Right ventricle myocardium superior (tissue), 1 donor: ENCODE measurements around the gene COL28A1. TPM values are rescaled to one million over a fixed set of nuclear protein-coding genes. Genes with fewer than 3 reads are reported as not detected.

Experiments
- ATAC-seq: fragments of 200-7000 bp; cut with Tn5 transposase; one replicate; pipeline ENCODE4 v1.9.1; 2020; ENCODE audit warnings: mild to moderate bottlenecking; ENCODE audit not compliant: poor library complexity
- DNase-seq: peaks from one replicate; pipeline ENCODE4 v3.0.0-alpha.2; 2020
- intact Hi-C: fragments of 100-400 bp; cut with DNase I; formaldehyde crosslinking; loops from one replicate; pipeline ENCODE4 v1.11.2; 2022
- long read RNA-seq: library from polyadenylated mRNA; unstranded; transcript quantifications from one replicate; pipeline ENCODE4 v2.0.0, GENCODE V29; 2021
- total RNA-seq: library from RNA; stranded (reverse); fragmentation: NEBNext Ultra II Directional; extraction: Animal tissue kit (Norgen Biotek cat#: 25700); gene quantifications from one replicate; pipeline ENCODE4 v1.2.1, GENCODE V29; 2021
- donor health status: DM: no; HTN: yes; CAD: no; lungs with severe emphysema.

The COL28A1 gene
- 6.7 TPM for total RNA-seq
- long read RNA-seq, partial matches to known transcripts: 1 of 2 reads
- long read RNA-seq, other reads (novel, unspliced or antisense): 1 of 2 reads

DNA sequence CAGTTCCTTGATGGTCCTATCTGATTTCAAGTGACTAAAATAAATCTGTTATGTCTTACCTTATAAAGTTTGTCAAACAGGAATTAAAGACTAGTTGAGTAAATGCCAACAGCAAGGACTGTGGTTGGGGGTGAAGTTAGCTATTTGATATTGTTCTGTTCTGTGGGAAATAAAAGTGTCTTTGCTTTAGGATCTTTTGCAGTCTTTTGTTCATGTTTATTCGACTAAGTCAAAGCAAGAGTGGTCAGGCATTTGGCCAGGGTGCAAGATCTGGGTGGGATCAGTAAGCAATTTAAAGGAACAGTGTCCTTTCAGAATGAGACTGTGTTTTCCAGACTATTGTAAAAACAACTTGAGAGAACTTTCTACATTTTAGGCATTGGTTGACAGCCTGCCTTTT is at the start of gene COL28A1:
Gene COL28A1, minus strand, starts transcription at position 183 of the 400 bp plus-strand sequence. CDS start 2,998 bp downstream, outside the sequence.
- intact Hi-C loops: no loop called here
- DNase-seq: no peak

DNA sequence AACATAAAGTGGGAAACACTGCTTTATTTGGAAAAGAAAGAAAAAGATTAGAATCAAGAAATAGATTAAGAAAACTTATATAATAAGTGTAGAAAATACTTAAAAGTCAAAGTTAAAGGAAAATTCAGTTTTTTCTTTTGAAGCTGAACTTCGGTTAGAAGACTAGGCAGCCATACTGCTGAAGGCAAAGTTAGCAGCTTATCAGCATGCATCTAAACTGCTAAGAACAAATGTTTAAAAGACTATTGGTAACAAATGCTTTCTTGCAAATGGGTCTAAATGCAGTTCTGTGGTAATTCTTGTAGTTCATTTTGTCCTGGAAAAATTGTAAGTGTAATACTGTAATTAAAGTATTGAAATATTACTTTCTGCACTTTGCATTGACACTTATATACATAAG is 49.0 kb upstream of the COL28A1 start:
- no peak for DNase-seq
- no peak for ATAC-seq
- intact Hi-C loops: no loop called here

More for the DNA sequence above, at the start of gene COL28A1:
- peak; percentile 22 for ATAC-seq

DNA sequence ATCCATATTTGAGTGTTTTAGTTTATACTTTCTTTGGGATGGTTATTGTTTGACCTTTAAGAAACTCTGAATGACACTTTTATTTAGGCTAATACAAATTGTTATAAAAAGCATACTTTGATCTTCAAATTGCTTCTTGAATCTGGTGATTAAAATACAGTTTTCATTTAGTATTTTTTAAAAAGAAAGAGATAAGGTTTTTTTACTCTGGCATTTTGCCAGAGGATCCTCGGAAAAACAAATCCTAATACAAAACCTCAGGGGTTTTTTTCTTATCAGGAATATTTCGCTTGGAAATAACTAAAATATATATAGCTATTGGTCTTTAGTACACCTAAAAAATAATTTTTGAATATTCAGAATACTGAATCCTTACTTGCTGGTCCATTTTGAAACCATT is 48.1 kb upstream of the COL28A1 start:
- no peak for ATAC-seq
- DNase-seq: no peak
- intact Hi-C loops: no loop called here

GRCh38 chr7:7582596-7582995 is 46.9 kb upstream of the COL28A1 start:
- intact Hi-C loops: no loop called here
- DNase-seq (no peak), ATAC-seq (no peak)

DNA sequence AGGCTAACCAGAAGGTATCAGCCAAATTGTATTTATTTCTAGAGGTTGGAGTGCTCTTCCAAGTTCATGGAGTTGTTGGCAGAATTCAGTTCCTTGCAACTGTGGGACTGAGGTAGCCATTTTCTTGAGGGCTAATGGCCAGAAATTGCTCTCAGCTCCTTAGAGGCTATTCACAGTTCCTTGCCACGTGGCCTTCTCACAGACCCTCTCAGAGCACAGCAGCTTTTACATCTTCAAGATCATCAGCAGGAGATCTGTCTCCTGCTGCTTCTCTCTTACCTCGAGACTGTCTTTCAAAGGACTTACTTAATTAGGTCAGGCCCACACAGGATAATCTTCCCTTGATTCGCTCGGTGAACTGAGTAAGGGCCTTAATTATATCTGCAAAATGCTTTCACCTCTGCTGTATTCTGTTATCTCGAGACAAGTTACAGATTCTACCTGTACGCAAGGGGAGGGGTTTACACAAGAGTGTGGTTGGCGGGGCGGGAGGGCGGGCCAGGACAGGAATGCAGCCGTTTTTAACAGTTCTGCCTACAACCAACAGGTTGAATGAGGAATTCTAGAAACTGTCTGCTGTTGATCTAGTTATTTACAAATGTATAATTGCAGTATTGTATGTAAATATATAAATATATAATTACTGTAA is 46.0 kb upstream of the COL28A1 start:
- intact Hi-C loops: no loop called here
- DNase-seq (no peak), ATAC-seq (no peak)

DNA sequence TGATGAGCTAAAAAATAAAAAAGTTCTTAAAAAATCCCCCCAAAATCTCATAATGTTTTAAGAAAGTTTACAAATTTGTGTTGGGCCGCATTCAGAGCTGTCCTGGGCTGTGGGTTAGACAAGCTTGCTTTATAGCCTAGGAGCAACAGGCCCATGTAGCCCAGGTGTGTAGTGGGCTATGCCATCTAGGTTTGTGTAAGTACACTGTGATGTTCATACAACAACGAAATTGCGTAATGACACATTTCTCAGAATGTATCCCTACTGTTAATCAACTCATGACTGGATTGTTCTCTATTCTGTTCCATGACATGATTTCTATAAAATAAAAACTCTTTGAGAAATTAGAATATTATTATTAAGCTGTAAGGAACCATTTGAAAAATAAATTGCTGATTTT is 44.0 kb upstream of the COL28A1 start:
- intact Hi-C loops: no loop called here
- ATAC-seq (no peak), DNase-seq (no peak)

GRCh38 chr7:7577888-7578287 is 42.2 kb upstream of the COL28A1 start:
- DNase-seq: no peak
- intact Hi-C loops: no loop called here
- ATAC-seq: no peak

GRCh38 chr7:7576344-7576743 is 40.7 kb upstream of the COL28A1 start:
- intact Hi-C loops: no loop called here
- DNase-seq: no peak
- no peak for ATAC-seq

DNA sequence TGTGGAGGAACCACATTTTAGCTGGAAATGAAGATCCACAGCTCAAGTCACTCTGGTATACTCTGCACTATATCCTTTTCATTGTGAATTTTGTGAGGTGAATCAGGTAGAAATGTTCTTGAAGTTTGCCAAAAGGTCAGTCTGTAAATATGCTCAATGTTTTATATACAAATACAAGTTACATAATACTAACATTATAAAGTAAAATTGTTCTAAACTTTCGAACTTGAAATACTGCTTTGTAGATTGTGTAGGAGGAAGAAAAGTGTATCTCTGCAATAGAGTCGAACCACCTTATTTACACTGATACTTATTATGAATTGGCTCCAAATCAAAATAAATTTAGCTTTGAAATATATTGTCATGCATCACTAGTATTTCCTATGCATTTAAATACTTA is 38.0 kb upstream of the COL28A1 start:
- ATAC-seq: no peak
- intact Hi-C loops: no loop called here
- no peak for DNase-seq

DNA sequence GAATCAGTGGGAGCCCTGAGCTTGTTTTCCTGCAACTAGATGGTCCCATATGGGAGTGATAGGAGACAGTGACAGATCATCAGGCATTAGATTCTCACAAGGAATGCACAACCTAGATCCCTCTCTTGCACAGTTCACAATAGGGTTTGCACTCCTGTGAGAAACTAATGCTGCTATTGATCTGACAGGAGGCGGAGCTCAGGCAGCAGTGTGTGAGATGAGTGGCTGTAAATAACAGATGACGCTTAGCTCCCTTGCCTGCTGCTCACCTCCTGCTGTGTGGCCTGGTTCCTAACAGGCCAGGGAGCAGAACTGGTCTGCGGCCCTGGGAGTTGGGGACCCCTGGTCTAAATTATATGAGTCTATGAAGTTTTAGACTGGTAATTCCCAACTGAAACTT is 34.9 kb upstream of the COL28A1 start:
- ATAC-seq (no peak), DNase-seq (no peak)
- intact Hi-C loops: no loop called here

GRCh38 chr7:7569615-7570014 is 33.9 kb upstream of the COL28A1 start:
- DNase-seq (no peak), ATAC-seq (no peak)
- intact Hi-C loops: no loop called here

DNA sequence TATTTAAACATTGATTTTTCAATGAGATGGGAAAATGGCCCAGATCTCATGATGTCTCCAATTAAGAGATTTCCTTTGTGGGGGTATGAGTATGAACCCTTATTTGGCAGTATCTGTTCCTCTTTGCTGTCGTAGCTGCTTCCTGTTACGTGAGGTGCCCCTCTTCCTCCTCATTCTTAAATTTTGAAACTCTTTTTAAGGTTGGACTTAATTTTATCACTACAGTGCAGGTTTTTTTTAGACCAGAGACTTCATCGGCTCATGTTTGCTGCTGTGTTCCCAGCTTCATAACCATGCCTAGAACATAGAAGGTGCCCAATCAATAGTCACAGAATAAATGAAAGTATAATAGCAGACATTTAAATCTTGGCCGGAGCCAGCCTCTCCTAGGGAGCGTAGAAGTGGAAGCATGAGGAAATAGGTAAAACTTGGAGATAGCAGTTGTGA is 33.4 kb upstream of the COL28A1 start:
- intact Hi-C loops: no loop called here
- no peak for ATAC-seq
- no peak for DNase-seq

DNA sequence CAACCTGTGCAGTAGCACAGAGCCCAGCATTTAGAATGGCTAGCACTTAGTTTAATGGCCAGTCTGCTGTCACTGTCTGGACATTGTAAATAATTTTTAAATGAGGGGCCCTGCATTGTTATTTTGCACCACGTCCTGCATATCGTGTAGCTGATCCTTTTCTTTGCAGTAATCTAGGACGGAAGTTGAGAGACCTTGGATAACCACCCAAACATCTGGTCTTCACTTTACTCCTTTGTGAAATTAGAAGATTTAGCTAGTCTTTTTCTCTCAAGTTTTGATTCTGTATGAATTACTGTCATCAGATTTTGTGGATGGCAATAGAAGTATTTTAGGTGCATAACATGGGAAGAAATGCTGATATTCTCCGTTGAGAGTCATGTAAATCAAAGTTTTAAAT is 32.9 kb upstream of the COL28A1 start:
- DNase-seq (no peak), ATAC-seq (no peak)
- intact Hi-C loops: no loop called here

DNA sequence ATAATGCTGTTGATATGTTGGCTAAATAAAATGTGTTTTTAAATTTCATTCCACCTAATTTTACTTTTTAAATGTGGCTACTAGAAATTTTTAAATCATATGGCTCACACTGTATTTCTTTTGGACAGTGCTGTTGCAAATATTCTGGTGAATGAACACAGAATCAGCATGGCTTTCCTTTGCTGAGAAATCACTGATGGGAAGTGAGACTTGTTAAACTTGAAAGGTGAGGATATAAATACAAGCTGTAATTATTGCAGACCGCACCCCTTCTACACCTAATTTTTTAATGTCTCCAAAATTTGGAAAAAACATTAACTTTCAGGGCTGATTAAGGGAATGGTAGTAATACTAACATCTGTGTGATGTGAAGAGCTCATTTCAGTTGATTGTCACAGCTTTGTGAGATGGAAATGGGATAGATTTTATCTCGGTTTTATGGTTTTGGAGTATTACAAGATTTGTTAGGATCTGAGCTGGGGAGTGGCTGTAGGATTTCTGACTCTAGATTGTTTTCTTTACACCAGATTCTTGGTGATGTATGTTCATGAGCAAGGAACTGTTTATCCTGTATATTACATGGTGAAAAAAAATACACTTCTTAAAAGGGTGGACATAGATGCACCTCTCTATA is 32.3 kb upstream of the COL28A1 start:
- intact Hi-C loops: no loop called here

GRCh38 chr7:7566651-7567611 is 31.3 kb upstream of the COL28A1 start, which contains the start of gene MIOS:
Gene MIOS, plus strand, starts transcription at chr7:7566884. Its CDS starts 5,592 bp downstream, at chr7:7572476.
- DNase-seq (peak; percentile 93), ATAC-seq (peak; percentile 97)
- intact Hi-C loops: no loop called here

More for the DNA sequence above, 32.3 kb upstream of the COL28A1 start:
- DNase-seq (no peak), ATAC-seq (no peak)

- intact Hi-C loops: no loop called here
- DNase-seq: no peak
- ATAC-seq: peak; percentile 4
Observed at GRCh38 chr7:7565746-7566650, 30.3 kb upstream of the COL28A1 start.

DNA sequence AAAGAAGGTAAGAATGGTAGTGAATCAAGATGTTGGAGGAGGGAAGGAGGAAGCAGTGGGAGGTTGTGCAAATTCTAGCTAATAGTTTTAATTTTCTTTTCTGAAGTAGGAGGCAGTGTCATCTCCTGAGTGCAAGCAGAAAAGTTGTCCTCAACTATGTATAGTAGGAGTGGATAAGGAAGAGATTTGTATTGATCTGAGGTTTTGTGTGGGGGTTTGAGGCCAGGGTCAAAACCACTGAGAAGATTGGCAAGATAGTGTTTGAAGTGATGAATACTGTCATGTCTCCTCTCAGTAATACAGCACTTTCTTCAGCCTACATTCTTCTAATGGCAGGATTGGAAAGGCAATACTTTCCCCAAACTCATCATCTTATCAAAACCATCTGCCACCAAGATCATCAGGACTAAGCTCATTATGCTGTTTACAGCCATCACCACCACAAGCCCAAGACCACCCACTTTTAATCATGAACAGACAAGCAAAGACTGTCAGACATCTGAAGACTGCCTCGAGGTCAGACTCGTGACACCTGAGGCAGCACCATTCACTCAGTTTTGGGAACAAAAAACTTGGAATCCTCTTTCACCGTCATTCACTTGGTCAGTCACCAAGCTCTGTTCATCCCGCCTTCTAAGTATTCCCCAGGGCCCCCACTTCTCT is 29.5 kb upstream of the COL28A1 start:
- intact Hi-C loops: no loop called here
- ATAC-seq (no peak), DNase-seq (no peak)

- ATAC-seq: no peak
- intact Hi-C loops: no loop called here
Observed at GRCh38 chr7:7564323-7564780, 28.7 kb upstream of the COL28A1 start.

More at GRCh38 chr7:7564323-7564780, 28.7 kb upstream of the COL28A1 start:
- no peak for DNase-seq
